Breast epithelium (tissue), 3 donors: ENCODE data around the gene TNS3.

Experiments used
- POLR2AphosphoS5 ChIP-seq, 3 donors: sonication (generic); formaldehyde crosslinking; IDR thresholded peaks; one replicate each; pipeline ENCODE4 v1.6.1; 2017; ENCODE audit warnings: antibody characterized with exemption in 3 of 3
- TF ChIP-seq, protein P1 (sequence below), 3 donors: fragments of 450-650 bp; IDR thresholded peaks; one replicate each; pipeline ENCODE4 v1.5.1; 2016 to 2017; ENCODE audit warnings: antibody characterized with exemption in 3 of 3, mild to moderate bottlenecking in 3 of 3, moderate library complexity in 3 of 3

DNA sequence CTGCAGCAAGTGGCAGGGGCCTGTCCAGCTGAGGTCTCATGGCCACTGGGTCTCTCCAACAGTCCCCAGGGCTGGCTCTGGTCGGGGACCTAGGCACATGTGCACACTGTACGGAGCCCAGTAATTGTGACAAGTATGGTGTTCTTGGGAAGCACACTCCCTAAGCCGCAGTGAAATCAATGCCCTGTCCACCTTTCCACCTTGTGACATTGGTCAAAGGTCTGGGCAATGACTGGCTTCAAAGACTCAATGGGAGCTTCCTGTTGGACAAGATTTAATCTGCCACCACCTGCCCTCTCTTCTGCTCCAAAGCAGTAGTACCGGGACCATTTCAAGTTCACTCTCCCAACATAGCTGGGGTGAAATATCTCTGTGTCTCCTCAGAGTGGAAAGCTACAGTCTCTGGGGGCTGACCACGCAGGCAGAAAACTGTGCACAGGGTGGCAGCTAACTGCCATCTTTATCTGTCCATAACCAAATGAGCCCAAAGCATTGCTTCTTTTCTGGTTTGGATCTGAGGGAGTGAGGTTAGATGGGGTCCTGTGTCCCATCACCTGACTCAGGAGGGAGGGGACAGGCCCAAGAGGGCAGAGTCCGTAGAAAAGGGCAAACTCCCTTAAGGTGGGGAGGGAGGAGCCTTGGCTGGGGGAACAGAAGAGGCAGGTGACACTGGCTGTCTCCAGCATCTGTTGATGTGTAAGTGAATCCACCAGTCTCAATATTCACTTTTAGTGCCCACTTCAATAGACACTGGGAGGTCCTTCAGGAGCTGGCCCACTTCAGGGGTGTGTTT lies 307.7 kb downstream of the TNS3 start:
- TF ChIP-seq POLR2AphosphoS5 (IDR thresholded peaks at IDR 0.05) = no peak
- TF ChIP-seq, protein P1, sequence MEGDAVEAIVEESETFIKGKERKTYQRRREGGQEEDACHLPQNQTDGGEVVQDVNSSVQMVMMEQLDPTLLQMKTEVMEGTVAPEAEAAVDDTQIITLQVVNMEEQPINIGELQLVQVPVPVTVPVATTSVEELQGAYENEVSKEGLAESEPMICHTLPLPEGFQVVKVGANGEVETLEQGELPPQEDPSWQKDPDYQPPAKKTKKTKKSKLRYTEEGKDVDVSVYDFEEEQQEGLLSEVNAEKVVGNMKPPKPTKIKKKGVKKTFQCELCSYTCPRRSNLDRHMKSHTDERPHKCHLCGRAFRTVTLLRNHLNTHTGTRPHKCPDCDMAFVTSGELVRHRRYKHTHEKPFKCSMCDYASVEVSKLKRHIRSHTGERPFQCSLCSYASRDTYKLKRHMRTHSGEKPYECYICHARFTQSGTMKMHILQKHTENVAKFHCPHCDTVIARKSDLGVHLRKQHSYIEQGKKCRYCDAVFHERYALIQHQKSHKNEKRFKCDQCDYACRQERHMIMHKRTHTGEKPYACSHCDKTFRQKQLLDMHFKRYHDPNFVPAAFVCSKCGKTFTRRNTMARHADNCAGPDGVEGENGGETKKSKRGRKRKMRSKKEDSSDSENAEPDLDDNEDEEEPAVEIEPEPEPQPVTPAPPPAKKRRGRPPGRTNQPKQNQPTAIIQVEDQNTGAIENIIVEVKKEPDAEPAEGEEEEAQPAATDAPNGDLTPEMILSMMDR (IDR thresholded peaks at IDR 0.05) = no peak
